ENCODE measurements around the gene FNBP1L. TPM values are rescaled to one million over a fixed set of nuclear protein-coding genes. Genes with fewer than 3 reads are reported as not detected.
A peak's percentile ranks its signal among the peaks of the same experiment; 100 is the strongest.

FNBP1L gene
- total RNA-seq, 1 donor from 2014 or later = 14.9 TPM

DNA sequence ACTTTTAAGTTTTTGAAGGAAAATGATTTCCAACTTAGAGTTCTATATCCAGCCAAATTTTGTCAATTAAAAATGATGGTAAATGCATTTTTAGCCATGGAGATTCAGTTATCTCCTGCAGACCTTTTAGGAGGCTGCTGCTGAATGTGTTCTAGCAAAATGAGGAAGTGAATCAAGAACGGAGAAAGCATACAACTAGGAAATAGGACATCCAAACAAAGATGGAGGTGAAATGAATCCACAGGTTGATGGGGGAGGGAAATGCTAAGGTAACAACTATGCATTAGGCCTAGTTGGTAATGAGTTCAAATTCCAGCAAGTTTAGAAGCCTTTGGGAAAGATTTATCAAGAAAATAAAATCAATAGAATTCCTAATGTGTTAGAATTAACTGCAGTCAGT is 80.5 kb downstream of the FNBP1L start:
- no peak for DNase-seq (ENCODE audit: low read depth)

DNA sequence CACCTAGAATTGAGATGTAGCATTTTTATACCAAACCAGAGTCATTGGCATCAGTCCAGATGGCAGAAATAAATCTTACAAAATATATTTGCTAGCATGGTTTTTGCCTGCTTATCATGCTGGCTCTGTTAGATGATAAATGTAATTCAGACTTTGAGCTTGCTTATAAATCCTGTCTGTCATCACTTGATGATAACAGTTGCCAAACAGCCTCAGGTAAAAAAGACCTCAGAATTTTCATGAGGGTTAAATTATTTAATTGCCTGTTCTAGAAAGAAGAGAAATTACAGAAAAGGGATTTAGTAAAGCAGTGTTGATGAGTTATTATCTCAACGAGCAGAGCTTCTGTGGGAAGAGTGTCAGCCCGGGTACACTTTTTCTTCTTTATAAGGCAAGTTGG is 83.3 kb downstream of the FNBP1L start:
- no peak for DNase-seq (ENCODE audit: low read depth)

- DNase-seq (ENCODE audit: low read depth) = no peak
Observed at GRCh38 chr1:93532780-93533378, 85.0 kb downstream of the FNBP1L start.

DNA sequence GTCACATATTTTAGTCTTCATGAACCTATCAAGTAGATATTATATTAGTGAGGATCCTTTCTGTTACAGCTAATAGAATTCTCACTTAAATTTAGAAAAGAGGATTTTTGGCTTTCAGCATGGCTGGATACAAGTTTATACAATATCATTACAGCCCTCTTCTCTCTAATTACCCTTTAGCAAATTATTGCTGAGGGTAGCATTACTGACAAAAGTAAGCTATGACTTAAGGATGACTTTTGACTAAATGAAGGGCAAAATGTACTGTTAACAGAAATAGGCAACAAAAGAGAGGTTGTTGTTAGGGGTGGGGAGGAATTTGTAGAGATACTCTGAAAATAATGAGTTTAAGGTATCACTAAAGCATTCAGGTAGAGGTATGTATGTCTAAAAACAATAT is 85.8 kb downstream of the FNBP1L start:
- no peak for DNase-seq (ENCODE audit: low read depth)

DNA sequence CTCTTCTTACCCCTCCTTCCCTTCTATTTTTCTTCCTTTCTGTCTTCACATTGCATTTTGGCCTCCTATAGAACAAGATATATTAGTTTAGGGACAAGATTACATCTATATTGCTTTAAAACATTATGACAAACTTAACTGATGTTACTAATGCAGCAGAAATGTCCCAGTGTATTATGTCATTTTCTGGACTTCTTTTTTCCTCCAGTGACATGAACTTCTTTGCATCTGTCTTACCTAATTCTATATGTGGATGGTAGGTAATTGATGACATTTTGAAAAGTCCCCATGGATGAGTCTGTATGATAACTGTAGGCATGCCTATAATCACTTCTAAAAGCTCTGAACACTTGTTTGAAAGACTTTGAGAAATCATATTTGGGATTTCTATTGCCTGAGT is 89.5 kb downstream of the FNBP1L start:
- DNase-seq (ENCODE audit: low read depth) = no peak

DNA sequence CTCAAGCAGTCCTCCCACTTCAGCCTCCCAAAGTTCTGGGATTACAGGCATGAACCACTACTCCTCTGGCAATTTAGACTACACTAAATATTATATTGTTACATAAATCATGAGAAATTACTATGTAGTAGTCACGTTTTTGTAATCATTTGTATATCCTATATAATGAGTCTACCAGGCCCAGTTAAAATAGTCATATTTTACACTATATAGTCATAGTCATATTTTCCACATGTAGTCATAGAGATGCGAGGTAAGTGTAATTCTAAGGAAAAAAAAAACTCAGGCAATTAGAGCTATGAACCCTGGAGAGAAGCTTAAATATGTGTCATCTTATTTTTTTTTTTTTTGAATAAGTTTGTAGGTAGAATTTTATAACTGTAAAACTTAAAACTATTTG is 90.0 kb downstream of the FNBP1L start:
- DNase-seq (ENCODE audit: low read depth) = no peak

DNA sequence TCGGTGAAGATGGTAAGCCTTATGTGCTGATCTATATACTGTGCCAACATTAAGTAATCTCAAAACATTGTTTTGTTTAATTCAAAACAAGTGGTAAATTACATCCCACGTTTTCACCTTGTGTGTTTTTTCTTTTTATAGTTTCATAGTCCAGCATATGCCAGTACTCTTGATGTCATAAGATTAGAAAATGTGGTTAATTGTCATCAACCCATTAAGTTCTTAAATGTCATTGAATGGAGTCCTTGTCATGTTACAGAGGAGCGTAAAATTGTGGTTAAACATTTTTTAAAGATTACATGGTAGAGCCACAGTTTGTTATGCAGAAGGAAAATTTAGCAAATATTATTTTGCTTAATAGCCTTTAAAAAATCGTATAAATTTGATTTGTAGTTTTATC is 93.1 kb downstream of the FNBP1L start:
- no peak for DNase-seq (ENCODE audit: low read depth)

DNA sequence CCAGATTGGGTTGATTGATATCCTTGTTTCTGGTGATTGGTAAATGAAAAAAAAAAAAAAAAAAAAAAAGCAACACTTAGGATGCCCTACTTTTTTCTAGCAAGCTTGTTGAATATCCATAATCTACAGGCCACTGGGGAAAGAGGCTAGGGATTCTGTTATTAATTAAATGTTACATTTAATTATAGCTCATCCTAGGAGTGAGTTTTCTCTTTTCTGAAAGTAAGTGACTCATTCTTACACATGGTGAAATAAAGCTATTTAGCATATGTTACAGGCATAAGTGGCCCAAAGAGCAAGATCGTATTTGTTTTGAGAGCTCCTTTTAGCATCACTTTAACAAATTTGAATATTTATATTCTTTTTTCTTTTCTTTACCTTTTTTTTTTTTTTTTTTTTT is 94.5 kb downstream of the FNBP1L start:
- DNase-seq (ENCODE audit: low read depth) = no peak

- DNase-seq (ENCODE audit: low read depth) = no peak
Observed at GRCh38 chr1:93546162-93546863, 98.4 kb downstream of the FNBP1L start.

GRCh38 chr1:93549131-93549530 is 101.2 kb downstream of the FNBP1L start:
- DNase-seq (ENCODE audit: low read depth) = no peak

DNA sequence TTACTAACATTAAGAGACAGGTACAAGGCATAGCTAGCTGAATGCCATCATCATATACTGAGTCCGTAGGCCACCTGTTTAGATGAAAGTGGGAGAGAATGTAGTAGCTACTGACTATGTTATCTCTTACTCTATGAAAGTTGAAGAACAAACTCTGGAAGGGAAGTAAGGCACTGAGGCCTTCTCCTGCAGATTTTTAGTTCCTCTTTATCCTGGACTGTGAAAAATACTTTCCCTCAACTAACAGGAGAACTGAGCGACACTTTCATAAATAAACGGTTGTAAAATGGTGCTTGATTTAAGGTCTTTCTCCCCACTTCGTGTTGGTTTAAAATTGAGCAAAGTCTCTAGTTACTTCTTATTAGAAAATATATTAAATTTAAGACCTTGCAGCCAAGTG is 101.9 kb downstream of the FNBP1L start:
- DNase-seq (ENCODE audit: low read depth) = no peak

- peak; percentile 68 for DNase-seq (ENCODE audit: low read depth)
Observed at GRCh38 chr1:93552741-93553455, 105.0 kb downstream of the FNBP1L start.

DNA sequence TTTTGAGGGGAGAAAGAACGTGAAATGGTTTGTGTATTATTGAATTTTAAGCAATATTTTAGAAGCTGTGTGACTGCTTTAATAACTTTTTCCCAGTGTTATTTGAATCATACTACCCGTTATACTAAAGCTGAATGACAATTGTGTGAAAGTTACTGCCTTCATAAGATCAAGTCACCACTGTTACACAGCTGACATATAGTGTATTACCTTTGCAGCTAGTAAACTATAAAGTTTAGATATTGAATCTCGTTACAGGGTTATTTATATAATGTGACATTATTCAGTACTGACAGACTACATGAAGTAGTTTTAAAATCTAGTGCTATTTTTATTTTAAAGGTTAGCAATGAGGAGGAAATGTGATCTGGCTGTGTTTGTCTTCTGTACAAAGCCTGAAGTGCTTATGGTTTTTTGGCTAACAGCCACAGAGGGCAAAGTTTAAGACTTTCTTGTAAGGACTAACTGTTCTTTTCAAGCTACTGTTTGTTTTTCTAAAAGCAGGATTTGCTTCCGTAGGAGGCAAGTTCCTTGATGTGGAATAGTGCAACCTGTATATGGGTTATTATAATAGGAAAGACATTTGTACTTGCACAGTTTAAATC is 106.1 kb downstream of the FNBP1L start:
- DNase-seq (ENCODE audit: low read depth) = peak; percentile 61

DNA sequence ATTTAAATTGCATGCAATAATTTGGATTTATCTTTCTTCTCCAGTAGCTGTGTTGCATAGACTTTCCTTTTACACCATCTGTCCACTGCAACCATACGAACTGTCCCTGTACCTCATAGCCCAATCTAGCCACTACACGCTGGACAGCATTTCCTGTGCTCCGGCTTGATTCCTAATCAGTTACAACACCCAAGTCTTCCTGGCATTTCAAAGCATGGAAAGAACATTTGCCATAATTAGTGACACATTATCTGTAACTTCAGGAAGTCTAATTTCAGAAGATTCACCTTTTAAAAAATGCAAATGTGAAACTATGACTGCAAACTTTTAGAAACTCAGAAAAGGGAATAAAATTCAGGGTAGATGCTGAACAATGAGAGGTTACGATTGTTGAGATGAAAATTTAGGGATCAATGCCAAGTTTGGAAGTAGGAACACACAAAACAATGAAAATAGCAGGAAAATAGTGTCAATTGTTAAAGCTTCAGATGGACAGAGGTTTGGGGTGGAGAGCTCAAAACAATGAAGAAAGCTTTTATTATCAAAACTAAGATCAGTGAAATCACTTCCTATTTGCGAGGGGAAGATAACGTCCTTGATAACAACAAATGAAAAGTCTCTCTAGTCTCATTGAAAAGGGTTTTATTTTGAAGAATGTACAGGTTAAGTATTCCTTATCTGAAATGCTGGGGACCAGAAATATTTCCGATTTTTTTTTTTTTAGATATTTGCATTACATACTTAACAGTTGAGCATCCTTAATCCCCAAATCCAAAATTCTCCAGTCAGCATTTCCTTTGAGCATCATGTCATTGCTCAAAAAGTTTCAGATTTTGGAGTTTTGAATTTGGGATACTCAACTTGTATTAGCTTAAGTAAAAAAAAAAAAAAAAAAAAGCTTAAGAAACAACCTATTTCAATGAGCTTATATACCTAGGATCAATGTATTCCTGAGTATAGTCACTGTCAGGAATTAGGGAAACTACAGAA is 107.3 kb downstream of the FNBP1L start:
- DNase-seq (ENCODE audit: low read depth) = peak; percentile 20

DNA sequence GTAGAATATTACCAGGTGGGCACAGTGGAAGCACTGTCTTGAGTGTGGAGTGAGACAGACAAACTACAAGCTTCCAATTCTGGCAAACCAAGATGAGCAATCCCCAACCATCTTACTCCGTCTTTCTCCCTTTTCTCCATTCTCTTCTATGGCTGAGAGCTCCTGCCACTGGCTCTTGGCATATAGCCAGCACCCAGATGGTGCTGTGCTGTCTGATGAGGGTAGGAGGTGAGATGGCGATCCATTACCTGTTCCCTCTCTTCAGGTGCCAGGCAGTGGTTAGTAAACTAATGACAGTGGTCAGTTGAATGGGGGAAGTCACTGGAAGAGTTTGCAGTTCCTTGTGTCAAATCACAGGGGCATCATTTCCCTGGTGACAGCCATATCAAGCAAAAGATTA is 108.4 kb downstream of the FNBP1L start:
- no peak for DNase-seq (ENCODE audit: low read depth)

DNA sequence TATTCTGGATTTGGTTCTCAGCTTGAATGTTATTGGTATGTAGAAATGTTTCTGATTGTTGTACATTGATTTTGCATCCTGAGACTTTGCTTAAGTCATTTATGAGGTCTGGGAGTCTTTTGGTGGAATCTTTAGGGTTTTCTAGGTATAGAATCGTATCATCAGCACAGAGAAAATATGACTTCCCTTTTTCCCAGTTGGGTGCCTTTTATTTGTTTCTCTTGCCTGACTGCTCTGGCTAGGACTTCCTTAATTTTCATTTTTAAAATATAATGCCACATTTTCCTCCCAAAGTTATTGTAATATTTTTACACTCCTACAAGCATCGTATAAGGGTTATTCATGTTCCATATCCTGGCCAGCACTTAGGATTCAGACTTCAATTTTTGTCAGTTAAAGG is 111.1 kb downstream of the FNBP1L start:
- DNase-seq (ENCODE audit: low read depth) = no peak

DNA sequence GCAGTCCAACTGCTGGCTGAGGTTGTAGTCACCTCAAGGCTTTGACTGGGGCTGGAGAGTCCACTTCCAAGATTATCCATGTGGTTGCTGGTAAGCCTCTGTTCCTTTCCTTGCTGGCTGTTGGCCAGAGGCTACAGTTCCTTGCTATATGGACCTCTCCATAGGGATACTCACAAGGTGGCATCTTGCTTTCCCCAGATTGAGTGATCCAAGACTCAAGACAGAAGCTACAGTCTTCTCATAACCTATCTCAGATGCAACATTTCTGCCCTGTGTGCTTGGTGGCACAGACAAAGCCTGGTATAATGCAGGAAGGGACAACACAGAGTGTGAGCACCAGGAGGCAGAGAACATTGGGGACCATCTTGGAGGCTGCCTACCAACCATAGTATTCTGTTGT is 111.8 kb downstream of the FNBP1L start:
- DNase-seq (ENCODE audit: low read depth) = no peak

DNA sequence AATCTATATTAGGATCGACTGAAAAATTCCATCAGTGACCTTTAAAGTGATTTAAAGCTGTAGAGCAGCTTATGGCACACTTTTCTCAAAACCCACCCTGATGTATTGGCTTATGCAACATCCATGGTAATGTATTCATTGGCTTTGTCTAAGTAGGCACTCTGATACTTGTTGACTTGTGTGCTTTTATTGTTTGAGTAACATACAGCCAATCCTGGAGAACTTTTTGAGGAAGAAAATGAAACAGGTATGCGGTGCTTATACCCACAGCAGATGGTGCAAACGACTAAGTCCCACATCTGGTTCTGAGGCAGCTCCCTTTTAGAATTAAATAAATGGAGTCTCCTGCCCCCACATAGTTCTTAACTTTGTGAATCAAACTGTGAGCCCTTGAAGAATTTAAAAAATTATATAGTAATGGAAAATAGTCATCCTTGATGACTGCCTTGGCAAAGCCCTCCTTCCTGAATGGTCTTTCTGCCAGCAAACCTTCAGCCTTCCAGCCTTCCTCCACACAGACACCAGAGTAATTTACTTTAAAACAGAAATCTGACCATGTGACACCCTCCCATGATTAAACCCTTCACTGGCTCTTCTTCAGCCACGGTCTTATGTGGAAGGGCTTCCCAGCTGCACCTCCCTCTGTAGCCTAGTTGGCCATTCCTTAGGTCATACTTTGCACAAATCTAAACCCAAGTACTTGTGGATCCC is 117.7 kb downstream of the FNBP1L start:
- DNase-seq (ENCODE audit: low read depth) = no peak

DNA sequence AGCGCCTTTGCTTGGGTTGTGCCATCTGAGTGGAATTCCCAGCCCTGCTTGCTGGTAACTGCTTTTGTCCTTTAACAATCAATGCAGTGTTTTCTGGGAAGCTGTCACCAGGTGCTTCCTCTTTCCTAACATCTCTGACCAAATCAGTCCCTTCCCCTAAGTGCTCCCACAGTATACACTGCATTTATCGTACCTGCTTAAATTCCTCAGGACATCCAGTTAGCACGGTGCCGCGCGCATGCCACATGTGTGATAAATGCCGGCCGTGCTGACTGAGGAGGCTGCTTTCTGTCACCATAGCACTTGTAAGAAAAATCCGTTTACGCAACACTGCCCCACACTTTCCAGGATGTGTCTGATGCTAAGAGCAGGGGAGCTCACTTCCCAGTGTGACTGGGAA is 118.3 kb downstream of the FNBP1L start:
- DNase-seq (ENCODE audit: low read depth) = no peak

DNA sequence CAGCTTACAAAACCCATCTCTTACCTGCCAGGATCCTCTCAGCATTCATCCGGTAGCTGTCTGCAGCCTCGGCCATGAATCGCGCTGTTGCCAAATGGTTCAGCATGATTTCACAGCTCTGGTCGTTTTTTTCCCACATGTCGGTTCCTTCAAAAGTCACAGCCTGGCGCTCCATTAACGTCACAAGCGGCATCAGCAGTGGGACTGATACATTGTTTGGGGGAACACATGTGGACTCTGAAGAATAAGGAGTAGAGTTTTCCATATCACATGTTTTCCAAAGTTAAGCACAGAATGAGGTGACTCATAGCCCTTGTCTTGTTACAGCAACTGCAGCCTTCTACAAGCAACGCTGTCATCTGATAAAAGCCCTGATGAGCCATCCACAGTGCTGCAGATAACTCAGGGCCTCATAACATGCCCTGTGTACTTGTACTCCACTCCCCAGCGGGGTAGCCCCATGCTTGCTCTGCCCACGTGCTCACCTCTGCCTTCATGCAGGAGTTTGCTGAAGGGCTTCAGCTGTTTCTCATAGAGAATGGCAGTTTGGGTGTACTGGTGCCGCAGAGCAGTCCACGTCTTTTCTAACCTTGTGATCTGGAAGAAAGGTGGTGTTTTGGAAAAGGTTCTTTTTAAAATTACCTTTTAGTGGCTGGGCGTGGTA is 119.5 kb downstream of the FNBP1L start:
- peak; percentile 80 for DNase-seq (ENCODE audit: low read depth)
